Activated CD4-positive, alpha-beta T cell treated with anti-CD3 and anti-CD28 coated beads, Interleukin-2, amount 10 ng/mL, durations not matched to agents 24 days and 14 days (primary cell): ENCODE results near the gene PSMA4. TPM values are rescaled to one million over a fixed set of nuclear protein-coding genes. Genes with fewer than 3 reads are reported as not detected.
"Not testable (repeated sequence)": the region's sequence is repeated elsewhere in the genome, so short reads cannot be mapped to it uniquely, and the experiment has no call there.

ENCODE experiments used
- DNase-seq: peaks from one replicate; pipeline ENCODE4 v3.0.0; 2022
- H3K27ac Mint-ChIP-seq: one replicate; pipeline ENCODE4 v1.8.0; 2022; ENCODE audit warnings: mild to moderate bottlenecking, mixed read lengths
- H3K27me3 Mint-ChIP-seq: one replicate; pipeline ENCODE4 v1.8.0; 2022; ENCODE audit warnings: mixed read lengths
- H3K36me3 Mint-ChIP-seq: one replicate; pipeline ENCODE4 v1.8.0; 2022; ENCODE audit warnings: low read depth, mild to moderate bottlenecking, mixed read lengths
- H3K4me1 Mint-ChIP-seq: one replicate; pipeline ENCODE4 v1.8.0; 2021; ENCODE audit warnings: mixed read lengths
- H3K4me3 Mint-ChIP-seq: one replicate; pipeline ENCODE4 v1.8.0; 2022; ENCODE audit warnings: mild to moderate bottlenecking, moderate library complexity, mixed read lengths
- H3K9me3 Mint-ChIP-seq: one replicate; pipeline ENCODE4 v1.8.0; 2021; ENCODE audit warnings: mixed read lengths
- intact Hi-C: fragments of 100-400 bp; cut with micrococcal nuclease; formaldehyde crosslinking; loops from one replicate; pipeline ENCODE4 v1.15.1; 2023
- total RNA-seq: library from RNA; stranded (reverse); gene quantifications from 2 replicates; pipeline ENCODE4 v1.2.3, GENCODE V29; 2022

The PSMA4 gene
- total RNA-seq, 1 donor from 2014 or later: 335 TPM

DNA sequence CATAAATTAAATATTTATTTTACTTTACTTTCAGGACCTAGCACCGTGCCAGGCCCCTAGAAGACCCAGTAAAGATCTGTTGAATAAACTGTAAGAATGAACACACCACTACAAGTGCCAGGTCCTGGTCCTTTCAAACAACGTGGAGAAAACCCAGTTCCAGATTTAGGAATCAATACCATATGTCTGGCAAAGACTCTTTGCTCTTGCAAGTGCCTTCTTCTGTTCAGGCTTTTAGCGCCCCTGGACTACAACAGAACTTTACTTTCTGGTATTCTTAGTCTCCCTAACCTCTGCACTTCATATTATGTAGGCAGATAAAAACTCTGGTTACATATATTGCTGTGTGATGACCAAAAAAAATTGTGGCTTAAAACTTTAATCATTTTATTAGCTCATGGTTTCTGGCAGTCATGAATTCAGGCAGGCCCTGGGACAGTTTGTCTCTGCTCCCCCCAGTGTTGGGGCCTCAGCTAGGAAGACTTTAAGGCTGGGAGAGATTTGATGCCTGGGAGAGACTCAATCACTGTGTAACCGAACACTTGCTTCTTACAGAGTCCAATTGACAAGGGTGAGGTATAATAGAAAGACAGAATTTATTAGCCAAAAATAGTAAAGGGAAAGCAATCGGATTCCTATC, 2.9 kb upstream of the PSMA4 start:
- peaks cover 21% of the 10 kb centered on the region for H3K4me1 Mint-ChIP-seq

DNA sequence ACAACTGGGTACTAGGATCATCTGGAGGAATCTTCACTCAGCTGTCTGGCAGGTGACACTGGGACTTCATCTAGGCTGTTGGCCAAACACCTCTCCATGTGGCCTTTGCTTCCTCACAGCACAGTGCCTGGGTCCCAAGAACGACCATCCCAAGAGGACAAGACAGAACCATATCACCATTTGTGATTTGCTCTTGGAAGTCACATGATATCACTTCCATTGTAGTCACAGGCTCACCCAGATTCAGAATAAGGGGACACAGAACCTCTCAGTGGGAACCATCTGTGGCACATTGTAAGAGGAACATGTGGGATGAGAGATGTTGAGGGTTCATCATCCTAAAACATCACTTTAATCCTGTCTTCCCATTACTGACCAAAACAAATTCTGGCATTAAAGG, 1.9 kb upstream of the PSMA4 start:
- Mint-ChIP-seq H3K36me3 (peaks cover 22% of the 10 kb centered on the region), H3K9me3 (no peaks in the 10 kb centered on the region), H3K4me1 (peaks cover 26% of the 10 kb centered on the region), H3K27ac (peak overlapping the region; percentile 5), H3K4me3 (no peak overlapping the region), H3K27me3 (peaks cover 2% of the 10 kb centered on the region)
- no peak for DNase-seq
- intact Hi-C loops: no loop called here

More for the DNA sequence above, 2.9 kb upstream of the PSMA4 start:
- no peak for DNase-seq
- H3K27me3 Mint-ChIP-seq: peaks cover 2% of the 10 kb centered on the region
- H3K27ac Mint-ChIP-seq: no peak overlapping the region
- intact Hi-C loops: no loop called here
- H3K36me3 Mint-ChIP-seq: peaks cover 13% of the 10 kb centered on the region
- no peak overlapping the region for H3K4me3 Mint-ChIP-seq
- H3K9me3 Mint-ChIP-seq: no peaks in the 10 kb centered on the region

GRCh38 chr15:78539464-78540140, 642 bp upstream of the PSMA4 start:
- H3K9me3 Mint-ChIP-seq, DNase-seq, H3K27me3 Mint-ChIP-seq: not testable (repeated sequence)
- peaks cover 27% of the 10 kb centered on the region for H3K4me1 Mint-ChIP-seq
- peaks cover 26% of the 10 kb centered on the region for H3K36me3 Mint-ChIP-seq
- intact Hi-C loops: loop anchor here (1.0 kb wide), 3 partner anchors 26 to 101 kb away; partner anchors contain the start of genes CHRNA5, HYKK and IREB2
- peak overlapping the region; percentile 96 for H3K27ac Mint-ChIP-seq
- peak overlapping the region; percentile 90 for H3K4me3 Mint-ChIP-seq

- peaks cover 38% of the 10 kb centered on the region for H3K36me3 Mint-ChIP-seq
- peak overlapping the region; percentile 90 for H3K4me3 Mint-ChIP-seq
- H3K27me3 Mint-ChIP-seq: no peaks in the 10 kb centered on the region
- DNase-seq: peak; percentile 75
- H3K27ac Mint-ChIP-seq: peak overlapping the region; percentile 96
- H3K9me3 Mint-ChIP-seq: no peaks in the 10 kb centered on the region
- intact Hi-C loops: loop anchor here (1.0 kb wide), 3 partner anchors 24 to 103 kb away; partner anchors contain the start of genes CHRNA5, HYKK and IREB2
- H3K4me1 Mint-ChIP-seq: peaks cover 32% of the 10 kb centered on the region
These were observed 863 bp downstream of the PSMA4 start for GRCh38 chr15:78540871-78541743.

DNA sequence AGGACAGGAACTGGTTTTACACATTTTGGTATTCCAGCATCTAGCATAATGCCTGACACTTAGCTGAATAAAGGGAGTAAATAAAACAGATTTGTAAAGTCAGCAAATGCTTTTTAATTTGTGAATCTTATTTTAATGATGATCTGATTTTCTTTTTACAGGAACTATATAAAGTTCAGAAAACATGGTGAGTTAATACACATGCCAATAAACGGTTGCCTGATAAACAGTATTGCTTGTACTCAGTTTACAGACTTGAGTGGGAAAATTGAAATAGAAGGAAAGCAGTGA, 1.4 kb downstream of the PSMA4 start:
- Mint-ChIP-seq H3K27me3 (no peaks in the 10 kb centered on the region), H3K4me1 (peaks cover 32% of the 10 kb centered on the region), H3K4me3 (peak overlapping the region; percentile 90), H3K27ac (peak overlapping the region; percentile 96), H3K9me3 (no peaks in the 10 kb centered on the region), H3K36me3 (peaks cover 44% of the 10 kb centered on the region)
- intact Hi-C loops: no loop called here
- DNase-seq: no peak

GRCh38 chr15:78542647-78543046, 2.4 kb downstream of the PSMA4 start:
- H3K9me3 Mint-ChIP-seq: no peaks in the 10 kb centered on the region
- peak overlapping the region; percentile 96 for H3K27ac Mint-ChIP-seq
- H3K36me3 Mint-ChIP-seq: peaks cover 49% of the 10 kb centered on the region
- H3K4me3 Mint-ChIP-seq: peak overlapping the region; percentile 90
- H3K4me1 Mint-ChIP-seq: peaks cover 32% of the 10 kb centered on the region
- H3K27me3 Mint-ChIP-seq: no peaks in the 10 kb centered on the region
- intact Hi-C loops: no loop called here
- no peak for DNase-seq

DNA sequence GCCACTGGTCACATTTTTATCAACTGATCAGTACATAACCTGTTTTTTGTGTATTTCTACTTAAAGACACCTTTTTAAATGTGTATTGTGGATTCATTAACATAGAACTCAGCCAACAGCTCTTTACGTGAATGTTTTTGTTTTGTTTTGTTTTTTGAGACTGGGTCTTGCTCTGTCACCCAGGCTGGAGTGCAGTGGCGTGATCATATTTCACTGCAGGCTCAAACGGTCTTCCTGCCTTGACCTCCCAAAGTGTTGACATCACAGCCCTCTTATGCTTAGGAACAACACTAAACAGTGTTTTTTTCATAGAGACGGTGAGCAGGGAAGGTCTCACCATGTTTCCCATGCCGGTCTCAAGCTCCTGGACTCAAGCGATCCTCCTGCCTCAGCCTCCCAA, 9.9 kb downstream of the PSMA4 start:
- intact Hi-C loops: no loop called here
- H3K27ac Mint-ChIP-seq: no peak overlapping the region
- no peak overlapping the region for H3K4me3 Mint-ChIP-seq
- no peaks in the 10 kb centered on the region for H3K9me3 Mint-ChIP-seq
- H3K36me3 Mint-ChIP-seq: peaks cover 43% of the 10 kb centered on the region
- peaks cover 4% of the 10 kb centered on the region for H3K27me3 Mint-ChIP-seq
- peaks cover 5% of the 10 kb centered on the region for H3K4me1 Mint-ChIP-seq
- DNase-seq: no peak

DNA sequence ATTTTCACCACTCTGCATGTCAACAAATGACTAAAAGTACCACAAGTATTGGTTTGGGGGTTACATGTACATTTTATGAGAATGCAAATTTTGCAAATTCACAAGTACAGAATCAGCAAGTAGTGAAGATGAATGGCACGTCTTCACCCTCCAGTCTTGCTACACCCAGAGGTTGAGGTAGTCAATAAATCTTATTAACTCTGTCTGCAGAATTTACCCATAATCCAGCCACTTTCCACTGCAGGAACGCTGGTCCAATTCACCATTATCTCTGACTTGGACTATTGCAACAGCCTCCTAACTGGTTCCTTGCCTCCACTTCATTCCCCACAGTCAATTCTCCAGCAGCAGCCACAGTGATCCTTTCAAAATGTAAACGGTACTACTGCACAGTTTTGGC, 10.6 kb downstream of the PSMA4 start:
- no peaks in the 10 kb centered on the region for H3K9me3 Mint-ChIP-seq
- intact Hi-C loops: no loop called here
- H3K4me3 Mint-ChIP-seq: no peak overlapping the region
- H3K27ac Mint-ChIP-seq: no peak overlapping the region
- H3K36me3 Mint-ChIP-seq: peaks cover 37% of the 10 kb centered on the region
- H3K4me1 Mint-ChIP-seq: peaks cover 3% of the 10 kb centered on the region
- DNase-seq: no peak
- H3K27me3 Mint-ChIP-seq: peaks cover 4% of the 10 kb centered on the region

- no peak for DNase-seq
- Mint-ChIP-seq H3K9me3 (no peaks in the 10 kb centered on the region), H3K4me1 (peaks cover 2% of the 10 kb centered on the region), H3K4me3 (no peak overlapping the region), H3K36me3 (peaks cover 26% of the 10 kb centered on the region), H3K27ac (no peak overlapping the region), H3K27me3 (peaks cover 4% of the 10 kb centered on the region)
- intact Hi-C loops: no loop called here
These were observed 11.7 kb downstream of the PSMA4 start for GRCh38 chr15:78551902-78552301.

GRCh38 chr15:78552597-78552996, 12.4 kb downstream of the PSMA4 start:
- Mint-ChIP-seq H3K4me3 (no peak overlapping the region), H3K9me3 (no peaks in the 10 kb centered on the region), H3K27me3 (peaks cover 4% of the 10 kb centered on the region), H3K36me3 (peaks cover 24% of the 10 kb centered on the region), H3K27ac (no peak overlapping the region), H3K4me1 (peaks cover 2% of the 10 kb centered on the region)
- DNase-seq: no peak
- intact Hi-C loops: no loop called here

DNA sequence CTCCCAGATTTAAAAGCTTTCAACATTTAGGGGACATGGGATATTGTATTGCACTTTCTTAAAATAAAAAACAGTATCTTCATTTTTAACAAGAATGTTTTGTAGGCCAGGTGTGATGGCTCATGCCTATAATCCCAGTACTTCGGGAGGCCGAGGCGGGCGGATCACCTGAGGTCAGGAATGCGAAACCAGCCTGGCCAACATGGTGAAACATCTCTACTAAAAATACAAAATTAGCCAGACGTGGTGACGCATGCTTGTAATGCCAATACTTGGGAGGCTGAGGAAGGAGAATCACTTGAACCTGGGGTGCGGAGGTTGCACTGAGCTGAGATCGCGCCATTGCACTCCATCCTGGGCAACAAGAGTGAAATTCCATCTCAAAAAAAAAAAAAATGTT, 20.0 kb downstream of the PSMA4 start:
- Mint-ChIP-seq H3K4me1 (peaks cover 10% of the 10 kb centered on the region), H3K27me3 (peaks cover 23% of the 10 kb centered on the region)
- H3K36me3 Mint-ChIP-seq, H3K27ac Mint-ChIP-seq, H3K9me3 Mint-ChIP-seq, intact Hi-C loops, H3K4me3 Mint-ChIP-seq, DNase-seq: not testable (repeated sequence)

- no peaks in the 10 kb centered on the region for H3K36me3 Mint-ChIP-seq
- H3K4me1 Mint-ChIP-seq: peaks cover 19% of the 10 kb centered on the region
- H3K27ac Mint-ChIP-seq: no peak overlapping the region
- H3K4me3 Mint-ChIP-seq: no peak overlapping the region
- no peaks in the 10 kb centered on the region for H3K9me3 Mint-ChIP-seq
- H3K27me3 Mint-ChIP-seq: peaks cover 28% of the 10 kb centered on the region
- no peak for DNase-seq
- intact Hi-C loops: no loop called here
These were observed 21.2 kb downstream of the PSMA4 start for GRCh38 chr15:78561490-78561889.

- H3K4me3 Mint-ChIP-seq: no peak overlapping the region
- no peaks in the 10 kb centered on the region for H3K9me3 Mint-ChIP-seq
- peaks cover 23% of the 10 kb centered on the region for H3K4me1 Mint-ChIP-seq
- no peak overlapping the region for H3K27ac Mint-ChIP-seq
- peaks cover 37% of the 10 kb centered on the region for H3K27me3 Mint-ChIP-seq
- intact Hi-C loops: no loop called here
- no peaks in the 10 kb centered on the region for H3K36me3 Mint-ChIP-seq
- no peak for DNase-seq
These were observed 22.8 kb downstream of the PSMA4 start for GRCh38 chr15:78563092-78563491.

DNA sequence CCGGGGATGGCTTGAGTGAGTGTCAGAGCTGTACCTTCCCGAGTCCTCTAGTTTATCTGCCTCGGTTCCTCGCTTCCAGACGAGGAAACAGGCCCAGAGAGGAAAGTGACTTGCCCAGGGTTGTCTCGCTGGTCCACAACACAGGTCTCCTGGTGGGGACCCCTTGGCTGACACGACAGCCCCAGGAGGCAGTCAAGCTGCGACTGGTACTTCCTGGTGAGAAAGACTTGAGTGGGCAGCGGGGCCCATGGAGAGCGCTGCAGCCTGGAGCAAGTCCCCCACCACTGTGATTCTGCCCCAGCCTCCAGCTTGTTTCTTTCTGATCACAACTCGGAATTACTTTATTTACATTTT, 24.5 kb downstream of the PSMA4 start:
- DNase-seq: no peak
- intact Hi-C loops: loop anchor here (1.0 kb wide), 1 partner anchor 24 kb away; the partner anchor contains the start of gene PSMA4
- H3K27ac Mint-ChIP-seq: no peak overlapping the region
- peak overlapping the region; percentile 87 for H3K4me3 Mint-ChIP-seq
- no peaks in the 10 kb centered on the region for H3K9me3 Mint-ChIP-seq
- H3K4me1 Mint-ChIP-seq: peaks cover 23% of the 10 kb centered on the region
- H3K36me3 Mint-ChIP-seq: no peaks in the 10 kb centered on the region
- H3K27me3 Mint-ChIP-seq: peaks cover 33% of the 10 kb centered on the region
